IMR-90 (cell line): ENCODE data around the gene KCNK17. TPM values are rescaled to one million over a fixed set of nuclear protein-coding genes. Genes with fewer than 3 reads are reported as not detected.

Experiments used
- ATAC-seq: fragments of 200-7000 bp; cut with Tn5 transposase; 2 replicates; pipeline ENCODE4 v1.9.1; 2020; ENCODE audit warnings: low read depth, mild to moderate bottlenecking, moderate library complexity
- BruUV-seq: library from RNA; stranded (reverse); fragments of 400-500 nt; replicated peaks from 2 replicates; lab custom pipeline; 2021; lab: Mats Ljungman, UMichigan
- CTCF ChIA-PET: fragments of 300-600 bp; formaldehyde crosslinking; extraction: SDS; loops from one replicate; lab custom pipeline; 2021; ENCODE audit warnings: antibody characterized with exemption; lab: Yijun Ruan, JAX
- POLR2A ChIA-PET: fragments of 300-600 bp; sonication (Branson Sonifier 250); formaldehyde crosslinking; loops from one replicate; lab custom pipeline; 2022; ENCODE audit warnings: antibody characterized with exemption; ENCODE audit not compliant: unreplicated experiment; lab: Charles Lee
- DNase-seq: peaks from one replicate; pipeline ENCODE4 v3.0.0; 2013
- H2AFZ ChIP-seq: replicated peaks from 2 replicates; pipeline ENCODE3; 2013; ENCODE audit warnings: low read length, mild to moderate bottlenecking; ENCODE audit not compliant: poor library complexity
- H2AK5ac ChIP-seq: 2 replicates; pipeline ENCODE4 v1.6.1; 2013; ENCODE audit warnings: low read depth, low read length, inconsistent platforms
- H2AK9ac ChIP-seq: replicated peaks from 2 replicates; pipeline ENCODE3; 2013; ENCODE audit warnings: mild to moderate bottlenecking, low read depth, low read length, moderate library complexity; ENCODE audit not compliant: poor library complexity
- H2BK120ac ChIP-seq: 2 replicates; pipeline ENCODE4 v1.6.1; 2013; ENCODE audit warnings: low read depth, low read length, inconsistent platforms
- H2BK15ac ChIP-seq: 3 replicates; pipeline ENCODE4 v1.6.1; 2013; ENCODE audit warnings: low read depth, low read length, inconsistent platforms
- H2BK20ac ChIP-seq: 2 replicates; pipeline ENCODE4 v1.6.1; 2013; ENCODE audit warnings: low read depth, mild to moderate bottlenecking, inconsistent platforms, low read length, moderate library complexity
- H2BK5ac ChIP-seq: 2 replicates; pipeline ENCODE4 v1.6.1; 2013; ENCODE audit warnings: mild to moderate bottlenecking, low read depth, low read length, inconsistent platforms; ENCODE audit not compliant: poor library complexity, severe bottlenecking
- H3K14ac ChIP-seq: replicated peaks from 2 replicates; pipeline ENCODE4 v1.6.1; 2013; ENCODE audit warnings: low read depth, low read length, inconsistent platforms
- H3K18ac ChIP-seq: 2 replicates; pipeline ENCODE4 v1.6.1; 2013; ENCODE audit warnings: low read depth, low read length, control low read depth
- H3K23ac ChIP-seq: 2 replicates; pipeline ENCODE4 v1.6.1; 2013; ENCODE audit warnings: low read depth, low read length, inconsistent platforms
- H3K27ac ChIP-seq: 2 replicates; pipeline ENCODE4 v1.5.1; 2013; ENCODE audit warnings: mild to moderate bottlenecking, control low read depth, low read length; ENCODE audit not compliant: insufficient read depth
- H3K27me3 ChIP-seq: 2 replicates; pipeline ENCODE4 v1.6.1; 2013; ENCODE audit warnings: low read length; ENCODE audit not compliant: control insufficient read depth, insufficient read depth
- H3K36me3 ChIP-seq: 2 replicates; pipeline ENCODE4 v1.6.1; 2013; ENCODE audit warnings: low read length, mixed read lengths; ENCODE audit not compliant: control insufficient read depth, insufficient read depth
- H3K4ac ChIP-seq: 2 replicates; pipeline ENCODE4 v1.6.1; 2013; ENCODE audit warnings: low read depth, low read length, inconsistent platforms
- H3K4me1 ChIP-seq: 2 replicates; pipeline ENCODE4 v1.6.1; 2013; ENCODE audit warnings: low read length, mixed read lengths; ENCODE audit not compliant: control insufficient read depth, insufficient read depth
- H3K4me2 ChIP-seq: 2 replicates; pipeline ENCODE4 v1.6.1; 2013; ENCODE audit warnings: low read depth, mild to moderate bottlenecking, control low read depth, low read length, moderate library complexity
- H3K4me3 ChIP-seq: 2 replicates; pipeline ENCODE4 v1.5.1; 2013; ENCODE audit warnings: low read depth, mild to moderate bottlenecking, control low read depth, low read length, moderate library complexity; ENCODE audit not compliant: insufficient read depth
- H3K56ac ChIP-seq: 2 replicates; pipeline ENCODE4 v1.6.1; 2013; ENCODE audit warnings: low read length, inconsistent platforms; ENCODE audit not compliant: insufficient read depth; ENCODE audit errors: extremely low read depth
- H3K79me1 ChIP-seq, 2 experiments: 2 replicates each; pipeline ENCODE4 v1.6.1; 2013; ENCODE audit warnings: low read length in 2 of 2, inconsistent platforms in 1 of 2, low read depth in 1 of 2
- H3K9ac ChIP-seq: 2 replicates; pipeline ENCODE4 v1.6.1; 2013; ENCODE audit warnings: low read depth, low read length, control low read depth
- H3K9me1 ChIP-seq: 2 replicates; pipeline ENCODE4 v1.6.1; 2013; ENCODE audit warnings: low read length, inconsistent platforms; ENCODE audit not compliant: insufficient read depth
- H3K9me3 ChIP-seq: 2 replicates; pipeline ENCODE4 v1.6.1; 2013; ENCODE audit warnings: low read length; ENCODE audit not compliant: control insufficient read depth, insufficient read depth
- H4K20me1 ChIP-seq: 2 replicates; pipeline ENCODE4 v1.6.1; 2013; ENCODE audit warnings: low read length, inconsistent platforms; ENCODE audit not compliant: insufficient read depth
- H4K5ac ChIP-seq: 2 replicates; pipeline ENCODE4 v1.6.1; 2013; ENCODE audit warnings: mild to moderate bottlenecking, low read depth, low read length, control low read depth
- H4K8ac ChIP-seq, 2 experiments: 2 replicates each; pipeline ENCODE4 v1.6.1; 2013; ENCODE audit warnings: low read depth in 2 of 2, low read length in 2 of 2, control low read depth in 1 of 2, inconsistent platforms in 1 of 2
- H4K91ac ChIP-seq: 2 replicates; pipeline ENCODE4 v1.6.1; 2013; ENCODE audit warnings: low read depth, low read length, inconsistent platforms; ENCODE audit not compliant: insufficient read depth
- BHLHE40 ChIP-seq: fragments of 150-350 bp; IDR thresholded peaks from 2 replicates; pipeline ENCODE4 v1.6.1; 2016; ENCODE audit warnings: mild to moderate bottlenecking, low read depth, low read length
- CHD1 ChIP-seq: IDR thresholded peaks from 2 replicates; pipeline ENCODE4 v1.6.1; 2012; ENCODE audit warnings: low read depth, low read length, improper control_type of control experiment
- FOS ChIP-seq: fragments of 150-350 bp; IDR thresholded peaks from 2 replicates; pipeline ENCODE4 v1.6.1; 2016; ENCODE audit warnings: low read depth, low read length
- MAFK ChIP-seq: IDR thresholded peaks from 2 replicates; pipeline ENCODE4 v1.6.1; 2012; ENCODE audit warnings: low read depth, low read length, improper control_type of control experiment
- MAZ ChIP-seq: IDR thresholded peaks from 2 replicates; pipeline ENCODE4 v1.6.1; 2012; ENCODE audit warnings: low read depth, mild to moderate bottlenecking, low read length, improper control_type of control experiment, moderate library complexity, borderline replicate concordance
- MXI1 ChIP-seq: IDR thresholded peaks from 2 replicates; pipeline ENCODE4 v1.6.1; 2012; ENCODE audit warnings: low read depth, mild to moderate bottlenecking, low read length, moderate library complexity, borderline replicate concordance
- POLR2A ChIP-seq: IDR thresholded peaks from 2 replicates; pipeline ENCODE4 v1.6.1; 2012; ENCODE audit warnings: mild to moderate bottlenecking, low read depth, low read length
- RAD21 ChIP-seq: IDR thresholded peaks from 2 replicates; pipeline ENCODE4 v1.6.1; 2012; ENCODE audit warnings: low read length, improper control_type of control experiment
- RFX5 ChIP-seq: IDR thresholded peaks from 2 replicates; pipeline ENCODE4 v1.8.0; 2012; ENCODE audit warnings: low read depth, mild to moderate bottlenecking, low read length, moderate library complexity
- dilution Hi-C: fragments of 300-500 bp; cut with HindIII; formaldehyde crosslinking; loops from one replicate; pipeline ENCODE4 v1.14.3; 2018; ENCODE audit warnings: low sequenced_read_pairs; ENCODE audit not compliant: unreplicated experiment
- in situ Hi-C: fragments of 300-500 bp; cut with MboI; formaldehyde crosslinking; loops from 3 replicates; pipeline ENCODE4 v1.14.3; 2019; ENCODE audit warnings: low sequenced_read_pairs, inconsistent platforms, mixed read lengths
- intact Hi-C: fragments of 100-400 bp; cut with micrococcal nuclease; formaldehyde crosslinking; loops from 2 replicates; pipeline ENCODE4 v1.10.0; 2022
- polyA plus RNA-seq, 3 experiments: library from polyadenylated mRNA; depleted of rRNA; stranded (reverse); fragments of >200 nt; gene quantifications; 2 replicates each; pipeline ENCODE4 v1.2.3, GENCODE V29; 2012; ENCODE audit warnings: low replicate concordance in 1 of 3
- total RNA-seq: library from RNA; depleted of rRNA; stranded (reverse); fragments of >200 nt; gene quantifications from 2 replicates; pipeline ENCODE4 v1.2.3, GENCODE V29; 2012
- TF ChIP-seq, protein P1 (sequence below): fragments of 150-350 bp; IDR thresholded peaks from 2 replicates; pipeline ENCODE4 v1.6.1; 2016; ENCODE audit warnings: low read depth, mild to moderate bottlenecking, low read length, moderate library complexity, borderline replicate concordance

KCNK17 gene
- total and polyA plus RNA-seq, 2 of the 4 experiments (the other 2 are of a cell fraction) = not detected

DNA sequence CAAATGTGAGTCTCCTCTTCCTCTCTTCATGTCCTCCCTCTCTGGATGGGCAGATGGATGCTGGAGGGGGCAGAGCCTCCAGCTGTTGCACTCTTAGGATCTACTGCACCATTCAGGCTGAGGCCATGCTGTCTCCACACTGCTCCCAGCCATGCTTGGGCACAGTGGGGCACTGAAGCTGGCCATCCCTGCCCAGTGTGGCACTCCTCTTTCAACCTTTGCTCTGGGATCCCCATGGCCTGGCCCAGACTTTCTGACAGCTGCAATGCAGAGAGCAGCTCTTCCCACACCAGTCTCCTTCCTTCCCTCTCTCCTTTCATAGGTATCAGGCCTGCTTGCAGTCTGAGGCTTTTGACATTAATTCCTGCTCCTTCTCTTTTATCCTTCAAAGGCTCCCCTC lies 9.3 kb downstream of the KCNK17 start:
- Histone ChIP-seq H4K8ac (no peak overlapping the region), H2AFZ (no peak overlapping the region), H4K5ac (no peak overlapping the region), H2BK5ac (no peak overlapping the region), H2BK120ac (no peak overlapping the region), H2AK5ac (no peak overlapping the region), H3K14ac (no peak overlapping the region), H3K36me3 (no peaks in the 10 kb centered on the region), H3K4me3 (no peak overlapping the region), H3K27me3 (no peaks in the 10 kb centered on the region), H3K9ac (no peak overlapping the region), H3K4me1 (no peaks in the 10 kb centered on the region), H2BK20ac (no peak overlapping the region), H3K9me1 (no peaks in the 10 kb centered on the region), H3K18ac (no peak overlapping the region), H4K20me1 (no peaks in the 10 kb centered on the region), H4K91ac (no peak overlapping the region), H3K4ac (no peak overlapping the region), H3K4me2 (no peak overlapping the region), H3K9me3 (no peaks in the 10 kb centered on the region), H2BK15ac (no peak overlapping the region), H3K27ac (no peak overlapping the region), H2AK9ac (no peak overlapping the region), H3K23ac (no peak overlapping the region), H3K79me1 (no peaks in the 10 kb centered on the region), H3K56ac (no peak overlapping the region)
- ChIA-PET POLR2A (no interaction called here), CTCF (interaction anchor here (1.2 kb wide), 2 partner anchors 10 to 432 kb away, joined by 3 read pairs; no protein-coding TSS in a partner anchor)
- DNase-seq = no peak
- in situ Hi-C loops = loop anchor here (5.0 to 10.0 kb wide), 3 partner anchors 138 to 433 kb away; no protein-coding TSS in a partner anchor
- ATAC-seq = no peak
- TF ChIP-seq MXI1 = no peak
- no peak for TF ChIP-seq BHLHE40
- TF ChIP-seq MAFK = no peak
- TF ChIP-seq RAD21 = no peak
- TF ChIP-seq, protein P1, sequence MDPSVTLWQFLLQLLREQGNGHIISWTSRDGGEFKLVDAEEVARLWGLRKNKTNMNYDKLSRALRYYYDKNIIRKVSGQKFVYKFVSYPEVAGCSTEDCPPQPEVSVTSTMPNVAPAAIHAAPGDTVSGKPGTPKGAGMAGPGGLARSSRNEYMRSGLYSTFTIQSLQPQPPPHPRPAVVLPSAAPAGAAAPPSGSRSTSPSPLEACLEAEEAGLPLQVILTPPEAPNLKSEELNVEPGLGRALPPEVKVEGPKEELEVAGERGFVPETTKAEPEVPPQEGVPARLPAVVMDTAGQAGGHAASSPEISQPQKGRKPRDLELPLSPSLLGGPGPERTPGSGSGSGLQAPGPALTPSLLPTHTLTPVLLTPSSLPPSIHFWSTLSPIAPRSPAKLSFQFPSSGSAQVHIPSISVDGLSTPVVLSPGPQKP = no peak
- TF ChIP-seq RFX5 = no peak
- no peak for TF ChIP-seq CHD1
- TF ChIP-seq POLR2A = no peak
- TF ChIP-seq FOS = no peak
- no peak for TF ChIP-seq MAZ
- dilution Hi-C loops = no loop called here
- BruUV-seq = no TSS peak
- intact Hi-C loops = no loop called here
